Progenitor cell of endocrine pancreas (in vitro differentiated cells): ENCODE results near the gene OR52E6. TPM values are rescaled to one million over a fixed set of nuclear protein-coding genes. Genes with fewer than 3 reads are reported as not detected.

ENCODE experiments used
- DNase-seq: peaks from one replicate; pipeline ENCODE4 v3.0.0; 2021; ENCODE audit warnings: low spot score; ENCODE audit not compliant: unreplicated experiment
- H3K27ac Mint-ChIP-seq: 2 replicates; pipeline ENCODE4 v1.8.0; 2021; ENCODE audit warnings: mild to moderate bottlenecking, moderate library complexity, mixed read lengths
- H3K27me3 Mint-ChIP-seq: 2 replicates; pipeline ENCODE4 v1.8.0; 2021; ENCODE audit warnings: mixed read lengths
- H3K36me3 Mint-ChIP-seq: 2 replicates; pipeline ENCODE4 v1.8.0; 2022; ENCODE audit warnings: mixed read lengths; ENCODE audit not compliant: insufficient read depth
- H3K4me1 Mint-ChIP-seq: 2 replicates; pipeline ENCODE4 v1.8.0; 2021; ENCODE audit warnings: low read depth, mixed read lengths
- H3K4me3 Mint-ChIP-seq: 2 replicates; pipeline ENCODE4 v1.8.0; 2021; ENCODE audit warnings: low read depth, mild to moderate bottlenecking, moderate library complexity, mixed read lengths
- H3K9me3 Mint-ChIP-seq: 2 replicates; pipeline ENCODE4 v1.8.0; 2021; ENCODE audit warnings: low read depth, mixed read lengths
- total RNA-seq: library from RNA; stranded (reverse); gene quantifications from 2 replicates; pipeline ENCODE4 v1.2.1, GENCODE V29; 2021
- TF ChIP-seq, protein P1 (sequence below): fragments of 200-600 bp; sonication (generic); IDR thresholded peaks from one replicate; pipeline ENCODE4 v1.5.0; 2021; ENCODE audit warnings: antibody characterized with exemption, mild to moderate bottlenecking; ENCODE audit not compliant: unreplicated experiment

OR52E6 gene
- total RNA-seq, 1 donor from 2014 or later: not detected

DNA sequence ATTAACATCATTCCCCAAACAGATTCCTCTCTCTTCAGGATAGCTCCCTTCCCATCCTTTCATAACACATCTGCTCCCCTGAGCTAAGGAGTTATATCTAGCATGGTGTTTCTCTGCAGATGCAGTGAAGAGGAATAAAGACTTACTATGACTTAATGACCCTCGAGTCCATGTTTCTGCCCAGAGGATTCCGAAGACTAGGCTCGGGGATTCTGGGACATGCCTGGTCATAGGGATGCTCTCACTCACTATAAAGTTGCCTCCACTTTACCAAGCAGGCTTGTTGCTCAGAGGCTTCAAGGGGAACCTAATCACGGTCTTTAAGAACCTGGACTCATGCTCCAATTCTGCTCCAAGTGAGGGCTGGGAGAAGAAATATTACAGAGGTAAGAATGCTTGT is 38.6 kb upstream of the OR52E6 start, which contains the start of gene OR52E4:
Gene OR52E4 (plus strand): TSS at position 301 of the 400 bp plus-strand sequence. CDS start 3,664 bp downstream, outside the sequence.
- TF ChIP-seq, protein P1, sequence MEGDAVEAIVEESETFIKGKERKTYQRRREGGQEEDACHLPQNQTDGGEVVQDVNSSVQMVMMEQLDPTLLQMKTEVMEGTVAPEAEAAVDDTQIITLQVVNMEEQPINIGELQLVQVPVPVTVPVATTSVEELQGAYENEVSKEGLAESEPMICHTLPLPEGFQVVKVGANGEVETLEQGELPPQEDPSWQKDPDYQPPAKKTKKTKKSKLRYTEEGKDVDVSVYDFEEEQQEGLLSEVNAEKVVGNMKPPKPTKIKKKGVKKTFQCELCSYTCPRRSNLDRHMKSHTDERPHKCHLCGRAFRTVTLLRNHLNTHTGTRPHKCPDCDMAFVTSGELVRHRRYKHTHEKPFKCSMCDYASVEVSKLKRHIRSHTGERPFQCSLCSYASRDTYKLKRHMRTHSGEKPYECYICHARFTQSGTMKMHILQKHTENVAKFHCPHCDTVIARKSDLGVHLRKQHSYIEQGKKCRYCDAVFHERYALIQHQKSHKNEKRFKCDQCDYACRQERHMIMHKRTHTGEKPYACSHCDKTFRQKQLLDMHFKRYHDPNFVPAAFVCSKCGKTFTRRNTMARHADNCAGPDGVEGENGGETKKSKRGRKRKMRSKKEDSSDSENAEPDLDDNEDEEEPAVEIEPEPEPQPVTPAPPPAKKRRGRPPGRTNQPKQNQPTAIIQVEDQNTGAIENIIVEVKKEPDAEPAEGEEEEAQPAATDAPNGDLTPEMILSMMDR: no peak
- H3K4me1 Mint-ChIP-seq: no peaks in the 10 kb centered on the region
- H3K27me3 Mint-ChIP-seq: peaks cover 18% of the 10 kb centered on the region
- no peak within 1 kb of the TSS for H3K4me3 Mint-ChIP-seq
- no peak for DNase-seq
- H3K9me3 Mint-ChIP-seq: no peaks in the 10 kb centered on the region
- H3K36me3 Mint-ChIP-seq: no peaks in the 10 kb centered on the region
- no peak within 1 kb of the TSS for H3K27ac Mint-ChIP-seq

DNA sequence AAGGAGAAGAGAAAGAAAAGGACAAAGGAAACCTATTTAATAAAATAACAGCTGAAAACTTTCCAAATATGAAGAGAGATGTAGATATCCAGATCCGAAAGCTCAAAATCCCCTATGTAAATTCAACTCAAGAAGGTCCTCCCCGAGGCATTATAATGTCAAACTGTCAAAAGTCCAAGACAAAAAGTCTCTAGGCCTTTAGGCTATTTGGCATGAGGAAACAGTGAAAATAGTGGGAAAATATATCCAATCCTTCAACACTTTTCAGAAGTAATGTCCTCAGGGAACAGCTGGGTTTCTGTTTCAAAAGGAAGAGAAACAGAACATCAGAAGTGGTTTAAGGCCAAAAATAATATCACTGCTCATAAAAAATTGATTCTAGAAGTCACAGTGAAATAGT is 36.9 kb upstream of the OR52E6 start:
- Mint-ChIP-seq H3K27me3 (peaks cover 18% of the 10 kb centered on the region), H3K4me3 (no peak overlapping the region), H3K36me3 (no peaks in the 10 kb centered on the region), H3K27ac (no peak overlapping the region), H3K9me3 (peaks cover 3% of the 10 kb centered on the region), H3K4me1 (no peaks in the 10 kb centered on the region)
- no peak for DNase-seq
- TF ChIP-seq, protein P1: no peak

DNA sequence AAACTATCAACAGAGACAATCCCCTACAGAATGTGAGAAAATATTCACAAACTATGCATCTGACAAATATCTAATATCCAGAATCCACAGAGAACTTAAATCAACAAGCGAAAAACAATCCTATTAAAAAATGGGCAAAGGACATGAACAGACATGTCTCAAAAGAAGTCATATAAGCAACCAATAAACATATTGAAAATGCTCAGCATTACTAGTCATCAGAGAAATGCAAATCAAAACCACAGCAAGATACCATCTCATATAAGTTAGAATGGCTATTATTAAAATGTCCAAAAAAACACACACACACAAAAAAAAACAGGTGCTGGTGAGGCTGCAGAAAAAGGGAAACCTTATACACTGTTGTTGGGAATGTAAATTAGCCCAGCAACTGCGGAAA is 24.1 kb upstream of the OR52E6 start:
- DNase-seq: no peak
- Mint-ChIP-seq H3K36me3 (no peaks in the 10 kb centered on the region), H3K9me3 (peaks cover 7% of the 10 kb centered on the region), H3K4me3 (no peak overlapping the region), H3K27ac (no peak overlapping the region), H3K27me3 (peaks cover 9% of the 10 kb centered on the region), H3K4me1 (no peaks in the 10 kb centered on the region)
- TF ChIP-seq, protein P1: no peak

DNA sequence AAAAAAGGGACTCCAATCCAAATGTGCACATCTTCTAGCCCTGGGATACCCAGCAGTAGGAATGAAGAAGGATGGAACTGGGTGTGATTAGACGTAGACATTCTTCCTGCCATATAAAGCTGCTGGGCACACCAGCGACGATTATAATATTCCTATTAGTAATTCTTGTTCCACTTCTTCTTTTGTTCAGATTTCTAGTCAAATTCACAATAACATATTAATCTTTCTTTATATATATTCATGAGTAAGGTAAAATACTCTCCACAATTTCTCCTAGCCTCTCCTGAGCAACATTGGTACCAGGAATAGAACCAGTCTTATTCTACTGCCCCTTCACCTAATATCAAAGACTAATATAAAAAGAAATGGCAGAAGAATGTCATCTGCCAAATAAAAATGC is 15.9 kb upstream of the OR52E6 start, which contains the start of gene OR52E8:
Gene OR52E8 (minus strand): TSS at position 101 of the 400 bp plus-strand sequence. CDS start 0 bp downstream, at position 101.
- Mint-ChIP-seq H3K4me3 (no peak within 1 kb of the TSS), H3K4me1 (no peaks in the 10 kb centered on the region), H3K9me3 (peaks cover 8% of the 10 kb centered on the region), H3K27me3 (peaks cover 21% of the 10 kb centered on the region), H3K36me3 (no peaks in the 10 kb centered on the region), H3K27ac (no peak within 1 kb of the TSS)
- TF ChIP-seq, protein P1: no peak
- no peak for DNase-seq

DNA sequence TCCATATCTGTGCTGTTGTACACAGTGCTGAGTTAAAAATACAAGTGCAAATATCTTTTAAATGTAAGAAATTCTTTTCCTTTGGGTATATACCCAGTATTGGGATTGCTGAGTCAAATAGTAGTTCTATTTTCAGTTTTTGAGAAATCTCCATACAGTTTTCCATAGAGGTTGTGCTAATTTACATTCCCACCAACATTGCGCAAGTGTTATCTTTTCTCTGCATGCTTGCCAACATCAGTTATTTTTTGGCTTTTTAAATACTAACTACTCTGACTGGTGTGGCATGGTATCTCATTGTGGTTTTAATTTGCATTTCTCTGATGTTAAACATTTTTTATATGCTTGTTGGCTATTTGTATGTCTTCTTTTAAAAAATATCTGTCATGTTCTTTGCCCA is 9.3 kb upstream of the OR52E6 start:
- Mint-ChIP-seq H3K36me3 (no peaks in the 10 kb centered on the region), H3K4me3 (no peak overlapping the region), H3K4me1 (no peaks in the 10 kb centered on the region), H3K27ac (no peak overlapping the region), H3K9me3 (peaks cover 12% of the 10 kb centered on the region), H3K27me3 (no peaks in the 10 kb centered on the region)
- DNase-seq: no peak
- TF ChIP-seq, protein P1: no peak
